Measurements from ENCODE around the gene CPEB3.

Gene CPEB3

GRCh38 chr10:92001581-92001980 lies 289.3 kb downstream of the CPEB3 start:
- no peaks in the 10 kb centered on the region for H3K36me3 ChIP-seq (ENCODE audit: control insufficient read depth, insufficient read depth, low read length)

More at GRCh38 chr10:92001581-92001980, 289.3 kb downstream of the CPEB3 start:
- Histone ChIP-seq H3K4me3 (ENCODE audit: low read length) (no peak overlapping the region), H3K9ac (ENCODE audit: low read length) (no peak overlapping the region), H3K4me1 (ENCODE audit: control insufficient read depth, insufficient read depth, low read length) (no peaks in the 10 kb centered on the region), H3K27me3 (ENCODE audit: control insufficient read depth, insufficient read depth, low read length) (no peaks in the 10 kb centered on the region), H3K9me3 (ENCODE audit: control insufficient read depth, low read length) (no peaks in the 10 kb centered on the region)
